Measurements from ENCODE around the gene SUGCT.

SUGCT gene

DNA sequence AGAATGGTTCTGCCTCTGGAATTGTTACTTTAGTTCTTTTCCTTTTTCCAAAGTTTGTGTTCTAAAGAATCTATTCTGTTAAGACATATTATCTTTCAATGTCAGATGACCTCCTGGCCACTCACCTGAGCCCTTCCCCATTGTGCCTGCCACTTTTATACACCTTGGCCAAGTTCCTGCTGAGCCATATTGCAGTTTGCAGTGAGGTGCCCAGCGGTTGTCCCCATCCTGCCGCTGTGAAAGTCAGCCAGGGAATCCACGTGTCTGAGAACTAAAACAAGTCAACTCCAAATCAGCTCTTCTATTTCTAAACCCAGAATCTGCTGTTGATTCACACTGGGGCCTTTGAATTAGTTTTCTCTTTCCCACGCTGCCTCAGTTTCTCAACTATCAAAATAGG lies 641.1 kb downstream of the SUGCT start:
- no peak for DNase-seq (ENCODE audit: low spot score in 2 of 2)
- in situ Hi-C loops (cut with MboI; ENCODE audit: low sequenced_read_pairs), result no loop called here
- Histone ChIP-seq H3K4me1 (no peaks in the 10 kb centered on the region), H3K27me3 (ENCODE audit: low read depth) (no peaks in the 10 kb centered on the region), H3K4me3 (no peak overlapping the region), H3K36me3 (replicated peaks) (no peaks in the 10 kb centered on the region), H3K9me3 (no peaks in the 10 kb centered on the region)

- no peaks in the 10 kb centered on the region for H3K27me3 ChIP-seq (ENCODE audit: low read depth)
- in situ Hi-C loops (cut with MboI; ENCODE audit: low sequenced_read_pairs), result no loop called here
These were observed 643.0 kb downstream of the SUGCT start for GRCh38 chr7:40777730-40778312.

DNA sequence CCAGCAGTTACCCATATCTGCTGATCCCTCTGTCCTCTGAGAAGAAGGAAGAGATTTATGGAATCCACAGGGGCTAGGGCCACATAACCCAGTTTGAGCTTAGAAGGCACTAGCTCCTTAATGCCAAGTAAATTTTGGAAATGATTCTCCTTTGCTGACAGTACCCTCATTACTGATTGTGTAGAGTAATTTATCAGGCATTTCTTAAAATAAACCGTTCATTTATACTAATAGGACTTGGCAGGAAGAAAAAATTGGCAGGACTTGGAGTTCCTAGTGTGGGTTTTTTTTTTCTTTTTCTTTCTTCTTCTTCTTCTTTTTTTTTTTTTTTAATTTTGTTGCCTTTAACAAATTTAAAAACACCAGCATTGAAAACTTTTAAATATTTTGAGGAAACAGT lies 645.7 kb downstream of the SUGCT start:
- Histone ChIP-seq H3K9me3 (no peaks in the 10 kb centered on the region), H3K36me3 (replicated peaks) (no peaks in the 10 kb centered on the region), H3K4me3 (no peak overlapping the region), H3K27me3 (ENCODE audit: low read depth) (no peaks in the 10 kb centered on the region), H3K4me1 (no peaks in the 10 kb centered on the region)
- in situ Hi-C loops (cut with MboI; ENCODE audit: low sequenced_read_pairs), result no loop called here
- no peak for DNase-seq (ENCODE audit: low spot score in 2 of 2)

More at GRCh38 chr7:40777730-40778312, 643.0 kb downstream of the SUGCT start:
- H3K9me3 ChIP-seq, result no peaks in the 10 kb centered on the region
- no peak for DNase-seq (ENCODE audit: low spot score in 2 of 2)
- no peak overlapping the region for H3K4me3 ChIP-seq
- no peaks in the 10 kb centered on the region for H3K4me1 ChIP-seq
- no peaks in the 10 kb centered on the region for H3K36me3 ChIP-seq (replicated peaks)

GRCh38 chr7:40782836-40783235 lies 648.0 kb downstream of the SUGCT start:
- no peak for DNase-seq (ENCODE audit: low spot score in 2 of 2)
- H3K36me3 ChIP-seq (replicated peaks), result no peaks in the 10 kb centered on the region
- in situ Hi-C loops (cut with MboI; ENCODE audit: low sequenced_read_pairs), result no loop called here
- H3K4me1 ChIP-seq, result no peaks in the 10 kb centered on the region
- no peak overlapping the region for H3K4me3 ChIP-seq
- no peaks in the 10 kb centered on the region for H3K9me3 ChIP-seq
- no peaks in the 10 kb centered on the region for H3K27me3 ChIP-seq (ENCODE audit: low read depth)

- no peaks in the 10 kb centered on the region for H3K9me3 ChIP-seq
- in situ Hi-C loops (cut with MboI; ENCODE audit: low sequenced_read_pairs), result no loop called here
- no peaks in the 10 kb centered on the region for H3K4me1 ChIP-seq
- H3K36me3 ChIP-seq (replicated peaks), result no peaks in the 10 kb centered on the region
- no peaks in the 10 kb centered on the region for H3K27me3 ChIP-seq (ENCODE audit: low read depth)
- no peak for DNase-seq (ENCODE audit: low spot score in 2 of 2)
- H3K4me3 ChIP-seq, result no peak overlapping the region
These were observed 649.4 kb downstream of the SUGCT start for GRCh38 chr7:40784176-40784575.

- H3K36me3 ChIP-seq (replicated peaks), result no peaks in the 10 kb centered on the region
- no peak overlapping the region for H3K4me3 ChIP-seq
- no peak for DNase-seq (ENCODE audit: low spot score in 2 of 2)
- in situ Hi-C loops (cut with MboI; ENCODE audit: low sequenced_read_pairs), result no loop called here
- H3K4me1 ChIP-seq, result no peaks in the 10 kb centered on the region
- H3K27me3 ChIP-seq (ENCODE audit: low read depth), result no peaks in the 10 kb centered on the region
- no peaks in the 10 kb centered on the region for H3K9me3 ChIP-seq
These were observed 652.1 kb downstream of the SUGCT start for GRCh38 chr7:40786909-40787308.

- Histone ChIP-seq H3K27me3 (ENCODE audit: low read depth) (no peaks in the 10 kb centered on the region), H3K36me3 (replicated peaks) (no peaks in the 10 kb centered on the region), H3K4me3 (no peak overlapping the region), H3K4me1 (no peaks in the 10 kb centered on the region), H3K9me3 (no peaks in the 10 kb centered on the region)
- DNase-seq (ENCODE audit: low spot score in 2 of 2), result no peak
- in situ Hi-C loops (cut with MboI; ENCODE audit: low sequenced_read_pairs), result no loop called here
These were observed 658.3 kb downstream of the SUGCT start for GRCh38 chr7:40793132-40793531.

DNA sequence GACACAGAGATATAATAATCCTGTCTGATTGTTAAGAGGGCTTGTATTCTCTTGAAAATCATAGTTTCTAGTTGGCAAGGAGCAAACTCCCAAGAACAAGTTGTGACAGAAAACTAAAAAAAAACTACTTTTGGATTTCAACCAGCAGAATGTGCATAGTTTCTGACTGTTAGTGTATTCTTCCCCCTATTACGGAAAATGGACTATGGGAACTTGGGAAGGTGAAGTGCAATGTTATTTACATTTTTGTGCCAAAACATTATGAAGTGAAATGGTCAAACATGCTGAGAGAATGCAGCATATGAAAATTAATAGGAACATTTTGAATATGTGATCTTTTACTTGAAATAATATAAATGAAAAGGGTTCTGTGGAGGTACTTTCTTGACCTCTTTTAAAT lies 660.8 kb downstream of the SUGCT start:
- in situ Hi-C loops (cut with MboI; ENCODE audit: low sequenced_read_pairs), result no loop called here
- no peaks in the 10 kb centered on the region for H3K27me3 ChIP-seq (ENCODE audit: low read depth)
- no peaks in the 10 kb centered on the region for H3K4me1 ChIP-seq
- no peak overlapping the region for H3K4me3 ChIP-seq
- no peaks in the 10 kb centered on the region for H3K9me3 ChIP-seq
- DNase-seq (ENCODE audit: low spot score in 2 of 2), result no peak
- no peaks in the 10 kb centered on the region for H3K36me3 ChIP-seq (replicated peaks)

- no peak for DNase-seq (ENCODE audit: low spot score in 2 of 2)
- no peaks in the 10 kb centered on the region for H3K9me3 ChIP-seq
- H3K36me3 ChIP-seq (replicated peaks), result no peaks in the 10 kb centered on the region
- H3K4me1 ChIP-seq, result no peaks in the 10 kb centered on the region
- no peaks in the 10 kb centered on the region for H3K27me3 ChIP-seq (ENCODE audit: low read depth)
- no peak overlapping the region for H3K4me3 ChIP-seq
- in situ Hi-C loops (cut with MboI; ENCODE audit: low sequenced_read_pairs), result no loop called here
These were observed 661.9 kb downstream of the SUGCT start for GRCh38 chr7:40796723-40797122.

DNA sequence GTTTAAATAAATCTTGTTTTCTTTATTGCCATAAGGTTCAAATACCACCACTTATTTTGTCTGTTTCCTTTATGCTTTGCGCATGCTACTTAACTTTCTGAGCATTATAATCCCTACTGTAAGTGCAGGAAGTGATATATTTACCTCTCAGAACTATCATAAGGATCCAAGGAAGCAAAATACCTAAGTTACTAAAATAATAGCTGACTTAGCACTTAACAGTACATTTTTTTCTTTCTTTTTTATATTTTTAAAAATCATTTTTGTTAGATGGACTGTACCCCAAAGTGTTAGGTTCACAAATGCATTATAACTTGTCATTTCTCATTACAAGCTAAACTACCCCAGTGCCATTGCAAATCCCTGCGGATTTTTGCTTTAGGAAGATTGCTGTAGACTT lies 663.8 kb downstream of the SUGCT start:
- H3K36me3 ChIP-seq (replicated peaks), result no peaks in the 10 kb centered on the region
- H3K4me1 ChIP-seq, result no peaks in the 10 kb centered on the region
- no peaks in the 10 kb centered on the region for H3K9me3 ChIP-seq
- in situ Hi-C loops (cut with MboI; ENCODE audit: low sequenced_read_pairs), result no loop called here
- H3K4me3 ChIP-seq, result no peak overlapping the region
- no peak for DNase-seq (ENCODE audit: low spot score in 2 of 2)
- no peaks in the 10 kb centered on the region for H3K27me3 ChIP-seq (ENCODE audit: low read depth)

DNA sequence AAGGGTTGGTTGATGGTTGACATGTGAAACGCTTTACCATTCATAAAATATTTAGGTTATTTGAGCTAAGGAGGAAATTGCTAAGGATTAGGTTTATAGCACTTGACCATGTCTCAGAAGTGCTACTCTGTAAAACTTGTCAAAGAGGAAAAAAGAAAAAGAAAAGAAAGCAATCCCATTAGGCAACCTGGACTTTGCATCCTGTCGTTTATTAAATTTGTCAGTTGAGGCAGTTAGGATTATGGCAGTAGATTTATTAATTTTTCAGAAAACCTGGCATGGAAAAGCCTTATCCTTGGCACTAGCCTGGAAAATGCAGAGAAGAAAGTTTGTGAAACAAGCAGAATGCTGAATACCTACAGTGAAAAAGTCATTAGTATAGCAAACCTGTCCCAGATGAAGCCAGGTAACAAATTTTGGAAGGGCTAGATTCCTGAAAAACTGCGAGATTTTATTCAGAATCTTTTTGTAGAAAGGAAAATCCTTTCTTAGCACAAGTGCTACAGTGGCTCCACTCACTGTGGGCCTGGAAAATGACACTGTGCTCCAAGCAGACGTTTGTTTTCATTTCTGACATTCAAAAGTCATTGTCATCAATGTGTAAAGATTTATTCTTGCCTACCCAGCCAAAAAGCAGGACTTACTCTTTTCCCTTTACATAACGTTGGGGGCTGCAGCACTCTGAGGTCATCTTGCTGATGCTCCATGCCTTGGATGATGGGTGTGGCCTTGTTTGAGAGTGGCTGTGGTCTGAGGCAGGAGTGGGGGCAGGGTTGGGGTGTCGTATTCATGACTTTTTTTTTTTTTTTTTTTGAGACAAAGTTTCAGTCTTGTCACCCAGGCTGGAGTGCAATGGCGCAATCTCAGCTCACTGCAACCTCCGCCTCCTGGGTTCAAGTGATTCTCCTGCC lies 664.9 kb downstream of the SUGCT start:
- no peak for DNase-seq (ENCODE audit: low spot score in 2 of 2)
- in situ Hi-C loops (cut with MboI; ENCODE audit: low sequenced_read_pairs), result no loop called here
- Histone ChIP-seq H3K4me3 (no peak overlapping the region), H3K27me3 (ENCODE audit: low read depth) (no peaks in the 10 kb centered on the region), H3K9me3 (no peaks in the 10 kb centered on the region), H3K4me1 (no peaks in the 10 kb centered on the region), H3K36me3 (replicated peaks) (no peaks in the 10 kb centered on the region)

GRCh38 chr7:40800771-40801170 lies 666.0 kb downstream of the SUGCT start:
- in situ Hi-C loops (cut with MboI; ENCODE audit: low sequenced_read_pairs), result no loop called here
- no peaks in the 10 kb centered on the region for H3K4me1 ChIP-seq
- H3K36me3 ChIP-seq (replicated peaks), result no peaks in the 10 kb centered on the region
- no peaks in the 10 kb centered on the region for H3K9me3 ChIP-seq
- DNase-seq (ENCODE audit: low spot score in 2 of 2), result no peak
- H3K4me3 ChIP-seq, result no peak overlapping the region
- H3K27me3 ChIP-seq (ENCODE audit: low read depth), result no peaks in the 10 kb centered on the region

GRCh38 chr7:40802497-40802896 lies 667.7 kb downstream of the SUGCT start:
- Histone ChIP-seq H3K4me1 (no peaks in the 10 kb centered on the region), H3K36me3 (replicated peaks) (no peaks in the 10 kb centered on the region), H3K4me3 (no peak overlapping the region), H3K27me3 (ENCODE audit: low read depth) (no peaks in the 10 kb centered on the region), H3K9me3 (no peaks in the 10 kb centered on the region)
- no peak for DNase-seq (ENCODE audit: low spot score in 2 of 2)
- in situ Hi-C loops (cut with MboI; ENCODE audit: low sequenced_read_pairs), result no loop called here

- Histone ChIP-seq H3K36me3 (replicated peaks) (no peaks in the 10 kb centered on the region), H3K27me3 (ENCODE audit: low read depth) (no peaks in the 10 kb centered on the region), H3K9me3 (no peaks in the 10 kb centered on the region), H3K4me3 (no peak overlapping the region), H3K4me1 (no peaks in the 10 kb centered on the region)
- DNase-seq (ENCODE audit: low spot score in 2 of 2), result no peak
- in situ Hi-C loops (cut with MboI; ENCODE audit: low sequenced_read_pairs), result no loop called here
These were observed 669.8 kb downstream of the SUGCT start for GRCh38 chr7:40804477-40805215.

Data from HAP-1 (cell line).